ENCODE results near the gene FAM170B. TPM values are rescaled to one million over a fixed set of nuclear protein-coding genes. Genes with fewer than 3 reads are reported as not detected.
A peak's percentile ranks its signal among the peaks of the same experiment; 100 is the strongest.

Gene FAM170B
- total and polyA plus RNA-seq, 3 donors from 2014 or later = 1.2 to 11.7 (median 10.5) TPM

DNA sequence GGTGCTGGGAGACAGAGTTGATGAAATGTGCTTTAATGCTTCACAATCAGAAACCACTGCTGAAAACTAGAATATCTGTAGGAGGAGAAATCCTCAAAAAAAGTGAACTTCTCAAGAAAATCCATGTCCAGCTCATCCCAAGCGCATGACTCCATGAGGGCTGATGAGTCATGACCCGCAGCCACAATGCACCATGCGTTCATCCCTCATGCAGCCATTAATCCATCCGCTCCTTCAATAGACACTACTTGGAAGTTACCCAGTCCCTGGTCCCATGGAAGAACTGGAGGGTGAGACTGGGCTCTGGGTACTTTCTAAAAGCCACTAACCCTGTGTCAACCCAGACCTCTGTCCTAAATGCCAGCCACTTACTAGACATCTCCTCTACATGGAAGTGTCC lies 29.9 kb upstream of the FAM170B start:
- Histone ChIP-seq H3K4me3 (no peak overlapping the region), H3K36me3 (ENCODE audit: low read depth, missing control alignments) (no peaks in the 10 kb centered on the region), H3K4me1 (no peaks in the 10 kb centered on the region), H3K27me3 (no peaks in the 10 kb centered on the region), H3K27ac (no peak overlapping the region), H3K9me3 (no peaks in the 10 kb centered on the region)
- intact Hi-C loops (cut with DNase I; ENCODE audit: low total_unique reads) = no loop called here
- 91 to 97% methylated on average over 4 of the region's 4 CpGs for WGBS, 2 donors
- TF ChIP-seq POLR2A (IDR thresholded peaks at IDR 0.05) = no peak
- TF ChIP-seq, protein P1, sequence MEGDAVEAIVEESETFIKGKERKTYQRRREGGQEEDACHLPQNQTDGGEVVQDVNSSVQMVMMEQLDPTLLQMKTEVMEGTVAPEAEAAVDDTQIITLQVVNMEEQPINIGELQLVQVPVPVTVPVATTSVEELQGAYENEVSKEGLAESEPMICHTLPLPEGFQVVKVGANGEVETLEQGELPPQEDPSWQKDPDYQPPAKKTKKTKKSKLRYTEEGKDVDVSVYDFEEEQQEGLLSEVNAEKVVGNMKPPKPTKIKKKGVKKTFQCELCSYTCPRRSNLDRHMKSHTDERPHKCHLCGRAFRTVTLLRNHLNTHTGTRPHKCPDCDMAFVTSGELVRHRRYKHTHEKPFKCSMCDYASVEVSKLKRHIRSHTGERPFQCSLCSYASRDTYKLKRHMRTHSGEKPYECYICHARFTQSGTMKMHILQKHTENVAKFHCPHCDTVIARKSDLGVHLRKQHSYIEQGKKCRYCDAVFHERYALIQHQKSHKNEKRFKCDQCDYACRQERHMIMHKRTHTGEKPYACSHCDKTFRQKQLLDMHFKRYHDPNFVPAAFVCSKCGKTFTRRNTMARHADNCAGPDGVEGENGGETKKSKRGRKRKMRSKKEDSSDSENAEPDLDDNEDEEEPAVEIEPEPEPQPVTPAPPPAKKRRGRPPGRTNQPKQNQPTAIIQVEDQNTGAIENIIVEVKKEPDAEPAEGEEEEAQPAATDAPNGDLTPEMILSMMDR (IDR thresholded peaks at IDR 0.05) = no peak
- DNase-seq = no peak

DNA sequence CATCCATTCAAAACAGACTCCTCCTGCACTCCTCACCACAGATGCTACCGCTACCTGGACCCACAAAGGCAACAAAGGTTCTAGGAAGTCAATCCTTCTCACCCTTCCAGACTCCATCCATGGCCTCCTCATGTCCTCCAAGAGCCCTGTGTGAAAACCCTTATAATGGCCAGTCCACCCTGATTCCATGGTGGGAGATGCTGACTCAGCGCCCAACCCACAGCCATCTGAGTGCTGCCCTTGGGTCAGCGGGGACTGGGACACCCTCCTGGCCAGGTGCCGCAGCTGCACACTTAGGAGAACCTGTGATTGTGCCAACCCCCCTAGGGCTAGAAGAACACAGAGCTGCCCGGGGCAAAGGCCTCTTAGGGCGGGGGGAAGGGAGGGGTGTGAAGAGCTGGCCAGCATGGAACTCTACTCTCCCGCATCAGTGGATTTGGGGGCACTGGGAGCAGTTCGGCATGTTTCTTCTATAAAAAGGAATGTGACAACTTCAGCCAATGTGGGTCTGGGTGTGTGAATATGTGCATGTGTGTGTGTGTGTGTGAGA lies 29.0 kb upstream of the FAM170B start:
- no peak for DNase-seq

DNA sequence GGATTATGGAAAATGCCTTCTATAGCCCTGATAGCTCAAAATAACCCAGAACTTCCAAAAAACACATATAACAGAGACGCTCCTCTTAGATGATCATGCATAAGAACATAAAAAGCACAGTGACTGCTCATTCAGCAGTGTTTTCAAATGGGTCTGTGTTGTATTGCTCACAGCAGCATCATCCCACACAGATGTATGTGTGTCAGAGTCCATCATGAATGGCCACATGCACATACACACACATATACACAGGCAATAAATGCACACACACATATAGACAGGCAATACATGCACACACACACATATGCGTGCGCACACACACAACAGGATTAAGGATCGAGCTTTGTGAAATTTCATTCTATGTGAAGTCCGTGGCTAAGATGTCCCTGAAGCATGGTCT lies 28.2 kb upstream of the FAM170B start:
- Histone ChIP-seq H3K4me1 (no peaks in the 10 kb centered on the region), H3K27ac (no peak overlapping the region), H3K27me3 (no peaks in the 10 kb centered on the region), H3K9me3 (no peaks in the 10 kb centered on the region), H3K4me3 (no peak overlapping the region), H3K36me3 (ENCODE audit: low read depth, missing control alignments) (no peaks in the 10 kb centered on the region)
- TF ChIP-seq, protein P1 (IDR thresholded peaks at IDR 0.05) = no peak
- no peak for TF ChIP-seq POLR2A (IDR thresholded peaks at IDR 0.05)
- 65 to 83% methylated on average over 5 of the region's 5 CpGs for WGBS, 2 donors
- DNase-seq = no peak
- intact Hi-C loops (cut with DNase I; ENCODE audit: low total_unique reads) = no loop called here

More for the DNA sequence above, 29.0 kb upstream of the FAM170B start:
- no peaks in the 10 kb centered on the region for H3K9me3 ChIP-seq
- intact Hi-C loops (cut with DNase I; ENCODE audit: low total_unique reads) = no loop called here
- no peaks in the 10 kb centered on the region for H3K27me3 ChIP-seq
- H3K4me3 ChIP-seq = no peak overlapping the region
- no peaks in the 10 kb centered on the region for H3K36me3 ChIP-seq (ENCODE audit: low read depth, missing control alignments)
- no peaks in the 10 kb centered on the region for H3K4me1 ChIP-seq
- 87% methylated on average over 8 of the region's 8 CpGs; no CpG with 5 or more reads in 1 of the 2 donors for WGBS, 2 donors
- no peak overlapping the region for H3K27ac ChIP-seq
- no peak for TF ChIP-seq POLR2A (IDR thresholded peaks at IDR 0.05)
- TF ChIP-seq, protein P1 (IDR thresholded peaks at IDR 0.05) = no peak

DNA sequence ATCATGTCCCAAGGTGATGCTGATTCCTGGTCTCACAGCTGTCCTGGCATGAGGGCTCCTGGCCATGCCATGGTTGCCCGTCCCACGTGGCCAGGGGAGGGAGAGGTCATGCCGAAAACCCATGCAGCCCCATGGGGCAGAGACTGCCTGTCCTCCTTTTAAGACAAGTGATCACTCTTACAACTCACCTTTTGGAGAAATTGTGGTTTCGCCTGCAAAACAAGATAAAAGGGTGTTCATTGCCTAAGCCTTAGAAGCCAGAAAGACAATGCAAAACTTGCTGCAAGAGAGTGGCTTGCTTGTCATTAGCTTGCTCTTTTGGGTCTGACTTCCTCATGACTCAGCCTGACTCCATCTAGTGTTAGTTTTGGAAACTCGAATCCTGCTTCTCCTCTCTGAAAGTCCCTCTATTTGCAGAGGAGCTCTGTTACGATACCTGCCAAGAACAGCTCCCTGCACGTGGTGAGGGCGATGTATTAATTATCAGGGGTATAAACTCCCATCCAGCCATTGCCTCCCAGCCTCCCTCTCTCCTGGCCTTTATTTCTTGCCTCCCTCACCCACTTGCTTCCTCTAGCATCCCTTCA lies 27.7 kb upstream of the FAM170B start:
- no peaks in the 10 kb centered on the region for H3K36me3 ChIP-seq (ENCODE audit: low read depth, missing control alignments)
- no peak for TF ChIP-seq POLR2A (IDR thresholded peaks at IDR 0.05)
- TF ChIP-seq, protein P1 (IDR thresholded peaks at IDR 0.05) = peak; percentile 7 to 39 (median 30)
- peak; percentile 28 for DNase-seq
- no peak overlapping the region for H3K4me3 ChIP-seq
- WGBS, 2 donors = 44 to 62% methylated on average over 6 to 8 of the region's 8 CpGs
- intact Hi-C loops (cut with DNase I; ENCODE audit: low total_unique reads) = no loop called here
- H3K27me3 ChIP-seq = no peaks in the 10 kb centered on the region
- H3K4me1 ChIP-seq = no peaks in the 10 kb centered on the region
- H3K9me3 ChIP-seq = no peaks in the 10 kb centered on the region
- H3K27ac ChIP-seq = no peak overlapping the region

DNA sequence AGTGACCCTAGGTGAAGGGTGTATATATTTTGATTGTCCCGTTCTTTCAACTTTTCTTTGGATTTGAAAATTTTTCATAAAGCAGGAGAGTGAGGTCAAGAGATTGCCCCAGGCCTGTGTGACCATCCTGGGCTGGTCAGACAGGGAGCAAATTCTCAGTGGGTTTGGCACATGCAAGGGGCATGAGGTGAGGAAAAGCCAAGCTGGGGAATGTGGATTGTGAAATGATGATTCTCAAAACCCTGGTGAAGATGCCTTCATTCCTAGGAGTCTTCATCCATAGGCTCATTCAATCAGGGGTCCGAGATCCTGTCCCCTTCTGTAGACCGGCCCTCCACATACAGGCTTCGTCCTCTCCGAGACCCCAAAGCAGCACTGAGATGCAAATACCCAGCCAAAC lies 27.0 kb upstream of the FAM170B start:
- H3K36me3 ChIP-seq (ENCODE audit: low read depth, missing control alignments) = no peaks in the 10 kb centered on the region
- intact Hi-C loops (cut with DNase I; ENCODE audit: low total_unique reads) = no loop called here
- no peak overlapping the region for H3K27ac ChIP-seq
- H3K27me3 ChIP-seq = no peaks in the 10 kb centered on the region
- no peaks in the 10 kb centered on the region for H3K9me3 ChIP-seq
- TF ChIP-seq POLR2A (IDR thresholded peaks at IDR 0.05) = no peak
- TF ChIP-seq, protein P1 (IDR thresholded peaks at IDR 0.05) = no peak
- H3K4me3 ChIP-seq = no peak overlapping the region
- WGBS, 2 donors = 97 to 99% methylated on average over 4 to 5 of the region's 5 CpGs
- no peak for DNase-seq
- no peaks in the 10 kb centered on the region for H3K4me1 ChIP-seq

Measured in testis (tissue), 3 donors.